SK-N-SH (cell line): ENCODE data around the gene NHS. TPM values are rescaled to one million over a fixed set of nuclear protein-coding genes. Genes with fewer than 3 reads are reported as not detected.

Experiments used
- CTCF ChIA-PET: fragments of 300-600, 350-600 bp; formaldehyde crosslinking; extraction: SDS; loops from one replicate; lab custom pipeline; 2021; lab: Yijun Ruan, JAX
- POLR2A ChIA-PET: fragments of 350-600 bp; sonication (Branson Sonifier 250); formaldehyde crosslinking; extraction: SDS; loops from one replicate; lab custom pipeline; 2020; ENCODE audit warnings: antibody characterized with exemption, inconsistent platforms; lab: Yijun Ruan, JAX
- DNase-seq: peaks from one replicate; pipeline ENCODE4 v3.0.0; 2012
- H2AFZ ChIP-seq: fragments of 200-600 bp; sonication (generic); 2 replicates; pipeline ENCODE4 v1.8.1; 2016; ENCODE audit warnings: antibody characterized with exemption, mild to moderate bottlenecking, low read depth
- H3F3A ChIP-seq: fragments of 200-600 bp; sonication (generic); replicated peaks from 2 replicates; pipeline ENCODE3; 2016; ENCODE audit warnings: antibody characterized with exemption, mild to moderate bottlenecking; ENCODE audit not compliant: insufficient read depth
- H3K27ac ChIP-seq, 2 experiments: fragments of 200-500 bp in 1 of 2; fragments of 200-600 bp in 1 of 2; sonication (Bioruptor generic) in 1 of 2; sonication (generic), shearing (Covaris generic) in 1 of 2; 2 replicates each; pipeline versions ENCODE4 v1.5.1 to v1.6.1; 2014 to 2016; ENCODE audit warnings: low read depth in 2 of 2, inconsistent platforms in 1 of 2, low read length in 1 of 2, mild to moderate bottlenecking in 1 of 2, mixed read lengths in 1 of 2
- H3K27me3 ChIP-seq: fragments of 200-600 bp; sonication (generic), shearing (Covaris generic); 2 replicates; pipeline ENCODE4 v1.6.1; 2016; ENCODE audit warnings: mixed run types; ENCODE audit not compliant: insufficient read depth
- H3K36me3 ChIP-seq, 2 experiments: fragments of 200-500 bp in 1 of 2; fragments of 200-600 bp in 1 of 2; sonication (Bioruptor generic) in 1 of 2; sonication (generic) in 1 of 2; replicated peaks in 1 of 2; 2 replicates each; pipeline versions ENCODE3 to v1.5.1; 2014 to 2016; ENCODE audit warnings: low read length in 1 of 2, mild to moderate bottlenecking in 1 of 2; ENCODE audit not compliant: insufficient read depth in 2 of 2, control insufficient read depth in 1 of 2
- H3K4me1 ChIP-seq, 2 experiments: fragments of 200-500 bp in 1 of 2; fragments of 200-600 bp in 1 of 2; sonication (Bioruptor generic) in 1 of 2; sonication (generic), shearing (Covaris generic) in 1 of 2; 2 replicates each; pipeline versions ENCODE4 v1.5.1 to v1.6.1; 2014 to 2016; ENCODE audit warnings: low read depth in 1 of 2, low read length in 1 of 2, mixed run types in 1 of 2; ENCODE audit not compliant: insufficient read depth in 2 of 2, control insufficient read depth in 1 of 2
- H3K4me2 ChIP-seq: fragments of 200-600 bp; sonication (generic), shearing (Covaris generic); 2 replicates; pipeline ENCODE4 v1.6.1; 2017; ENCODE audit warnings: mixed run types
- H3K4me3 ChIP-seq, 2 experiments: fragments of 200-500 bp in 1 of 2; fragments of 200-600 bp in 1 of 2; sonication (Bioruptor generic) in 1 of 2; sonication (generic), shearing (Covaris generic) in 1 of 2; 2 replicates each; pipeline versions ENCODE4 v1.5.1 to v1.8.1; 2014 to 2016; ENCODE audit warnings: low read depth in 2 of 2, inconsistent platforms in 1 of 2, low read length in 1 of 2, mild to moderate bottlenecking in 1 of 2, mixed read lengths in 1 of 2, moderate library complexity in 1 of 2
- H3K79me2 ChIP-seq: fragments of 200-600 bp; sonication (generic); 2 replicates; pipeline ENCODE4 v1.8.1; 2017; ENCODE audit warnings: mild to moderate bottlenecking; ENCODE audit not compliant: insufficient read depth
- H3K9ac ChIP-seq: fragments of 200-600 bp; sonication (generic); 2 replicates; pipeline ENCODE4 v1.6.1; 2017; ENCODE audit warnings: mixed run types
- H3K9me2 ChIP-seq: fragments of 200-600 bp; sonication (generic); 2 replicates; pipeline ENCODE4 v1.6.1; 2017; ENCODE audit warnings: mixed run types
- H3K9me3 ChIP-seq: fragments of 200-600 bp; sonication (generic); 2 replicates; pipeline ENCODE4 v1.6.1; 2017; ENCODE audit warnings: mixed run types, mild to moderate bottlenecking, moderate library complexity
- H4K20me1 ChIP-seq: fragments of 200-600 bp; sonication (generic); 2 replicates; pipeline ENCODE4 v1.6.1; 2017; ENCODE audit warnings: mild to moderate bottlenecking, mixed run types; ENCODE audit not compliant: insufficient read depth
- CHD2 ChIP-seq: fragments of 150-350 bp; IDR thresholded peaks from 2 replicates; pipeline ENCODE4 v1.6.1; 2018; ENCODE audit warnings: low read length; ENCODE audit not compliant: partially characterized antibody
- CTCF ChIP-seq: fragments of 200-600 bp; sonication (generic); IDR thresholded peaks from 2 replicates; pipeline ENCODE4 v1.6.1; 2017; ENCODE audit warnings: antibody characterized with exemption, mild to moderate bottlenecking, moderate library complexity
- EP300 ChIP-seq, 2 experiments: IDR thresholded peaks; 2 replicates each; pipeline versions ENCODE4 v1.4.0 to v1.6.1; 2012; ENCODE audit warnings: borderline replicate concordance in 1 of 2, low read depth in 1 of 2, low read length in 1 of 2
- FOSL2 ChIP-seq: IDR thresholded peaks from 2 replicates; pipeline ENCODE4 v1.4.0; 2012; ENCODE audit warnings: low read depth, mild to moderate bottlenecking, moderate library complexity, borderline replicate concordance
- FOXJ3 ChIP-seq: sonication (generic); formaldehyde crosslinking; IDR thresholded peaks from 2 replicates; pipeline ENCODE4 v1.5.1; 2020; ENCODE audit warnings: mild to moderate bottlenecking, missing genetic modification reagents
- IRF3 ChIP-seq: fragments of 150-350 bp; IDR thresholded peaks from 2 replicates; pipeline ENCODE4 v1.6.1; 2016; ENCODE audit warnings: mild to moderate bottlenecking, low read depth, low read length
- PBX3 ChIP-seq: IDR thresholded peaks from 2 replicates; pipeline ENCODE4; 2012
- RAD21 ChIP-seq: IDR thresholded peaks from 2 replicates; pipeline ENCODE4 v1.6.1; 2012; ENCODE audit warnings: mild to moderate bottlenecking, low read length
- RFX5 ChIP-seq: IDR thresholded peaks from 2 replicates; pipeline ENCODE4 v1.6.1; 2012; ENCODE audit warnings: mild to moderate bottlenecking, improper control_type of control experiment, low read length
- SMC3 ChIP-seq: IDR thresholded peaks from 2 replicates; pipeline ENCODE4 v1.6.1; 2012; ENCODE audit warnings: low read depth, low read length, improper control_type of control experiment
- TCF12 ChIP-seq: IDR thresholded peaks from 2 replicates; pipeline ENCODE4 v1.4.0; 2012
- TEAD4 ChIP-seq: IDR thresholded peaks from 2 replicates; pipeline ENCODE4 v1.4.0; 2012; ENCODE audit warnings: mild to moderate bottlenecking, borderline replicate concordance; ENCODE audit not compliant: insufficient read depth
- ZBTB33 ChIP-seq: IDR thresholded peaks from 2 replicates; pipeline ENCODE4 v1.4.0; 2012; ENCODE audit warnings: low read depth, borderline replicate concordance
- WGBS: methylation state at CpG from one replicate; pipeline ENCODE4 v1.1.6; 2017; ENCODE audit warnings: low lambda C conversion rate; 5-methylcytosine and 5-hydroxymethylcytosine counted together
- polyA plus RNA-seq, 3 experiments: library from polyadenylated mRNA; depleted of rRNA; stranded (reverse); fragments of >200 nt; gene quantifications; 2 replicates each; pipeline ENCODE4 v1.2.3, GENCODE V29; 2012

NHS gene
- polyA plus RNA-seq, 1 of the 3 experiments (the other 2 are of a cell fraction): 1.0 TPM

GRCh38 chrX:17710871-17711301, 335.9 kb downstream of the NHS start:
- Histone ChIP-seq H3K4me1 (no peaks in the 10 kb centered on the region; a peak in 1 of 4 replicates), H3K9ac (no peak overlapping the region), H4K20me1 (no peaks in the 10 kb centered on the region), H3K9me3 (no peaks in the 10 kb centered on the region), H3K4me2 (no peak overlapping the region), H3F3A (no peaks in the 10 kb centered on the region), H3K79me2 (no peaks in the 10 kb centered on the region), H3K27ac (no peak overlapping the region), H3K4me3 (no peak overlapping the region), H3K36me3 (no peaks in the 10 kb centered on the region), H3K27me3 (no peaks in the 10 kb centered on the region), H2AFZ (no peak overlapping the region), H3K9me2 (no peaks in the 10 kb centered on the region)
- no CpG with 5 or more reads among the region's 1 CpG for WGBS
- ChIA-PET POLR2A (no interaction called here), CTCF (interaction anchor here (1.0 kb wide), 1 partner anchor 20 kb away, joined by 3 read pairs; no protein-coding TSS in a partner anchor)
- TF ChIP-seq FOXJ3 (CRISPR knock-in tag) (no peak), TEAD4 (no peak), CHD2 (no peak), SMC3 (no peak), RAD21 (no peak), RFX5 (no peak), CTCF (no peak), IRF3 (no peak), EP300 (IDR thresholded peaks at IDR 0.05; ENCODE audit: borderline replicate concordance in 1 of 2, low read depth in 1 of 2, low read length in 1 of 2) (no peak), FOSL2 (no peak)
- DNase-seq: no peak

- no peak overlapping the region for H3K4me2 ChIP-seq
- no peaks in the 10 kb centered on the region; a peak in 1 of 4 replicates for H3K4me1 ChIP-seq
- H3K9me3 ChIP-seq: no peaks in the 10 kb centered on the region
- H3K4me3 ChIP-seq: no peak overlapping the region
- no peak overlapping the region for H2AFZ ChIP-seq
- H3F3A ChIP-seq: no peaks in the 10 kb centered on the region
- CTCF ChIA-PET: no interaction called here
- no peaks in the 10 kb centered on the region for H3K27me3 ChIP-seq
- no peaks in the 10 kb centered on the region for H4K20me1 ChIP-seq
- DNase-seq: no peak
- H3K27ac ChIP-seq: peak overlapping the region in 1 of 2 experiments; percentile 13; a peak in 2 of 4 replicates
- 15% methylated on average over 2 of the region's 2 CpGs for WGBS
- H3K9me2 ChIP-seq: no peaks in the 10 kb centered on the region
- no peak overlapping the region for H3K9ac ChIP-seq
- H3K36me3 ChIP-seq: no peaks in the 10 kb centered on the region
- POLR2A ChIA-PET: no interaction called here
- H3K79me2 ChIP-seq: no peaks in the 10 kb centered on the region
- TF ChIP-seq ZBTB33 (no peak), TCF12 (peak; percentile 13; the same call in 1 of the 2 replicates), PBX3 (peak; percentile 33; the same call in 1 of the 2 replicates)
These were observed 338.3 kb downstream of the NHS start for GRCh38 chrX:17713288-17713687.
